Measurements from ENCODE around the gene PARD3. TPM values are rescaled to one million over a fixed set of nuclear protein-coding genes. Genes with fewer than 3 reads are reported as not detected.

The PARD3 gene
- total and polyA plus RNA-seq, 10 of the 15 experiments (the other 5 are each of a cell fraction or from before 2014, with no cell fraction given), result 2.6 to 43.1 (median 13.9) TPM

DNA sequence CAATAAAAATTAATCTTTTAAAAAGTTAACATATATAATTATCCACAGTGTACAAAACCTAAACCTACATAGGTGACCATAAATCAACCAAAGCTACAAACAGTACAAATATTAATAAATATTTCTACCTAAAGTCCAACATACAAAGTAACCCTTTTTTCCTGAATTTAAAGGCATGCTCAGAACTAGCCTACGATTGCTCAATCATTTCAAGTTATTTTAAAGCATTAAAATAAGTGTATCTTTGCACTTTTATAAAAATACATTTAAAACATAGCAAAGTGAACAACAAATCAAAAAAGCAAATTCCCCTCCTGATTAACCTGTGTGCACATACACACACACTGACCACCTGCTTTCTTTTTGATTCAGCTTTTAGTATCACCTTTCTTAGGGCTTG is 202.2 kb downstream of the PARD3 start (continued):
- no peak for TF ChIP-seq SIX5 (IDR thresholded peaks at IDR 0.05; ENCODE audit: low read depth, low read length, severe bottlenecking)
- TF ChIP-seq, protein P1, sequence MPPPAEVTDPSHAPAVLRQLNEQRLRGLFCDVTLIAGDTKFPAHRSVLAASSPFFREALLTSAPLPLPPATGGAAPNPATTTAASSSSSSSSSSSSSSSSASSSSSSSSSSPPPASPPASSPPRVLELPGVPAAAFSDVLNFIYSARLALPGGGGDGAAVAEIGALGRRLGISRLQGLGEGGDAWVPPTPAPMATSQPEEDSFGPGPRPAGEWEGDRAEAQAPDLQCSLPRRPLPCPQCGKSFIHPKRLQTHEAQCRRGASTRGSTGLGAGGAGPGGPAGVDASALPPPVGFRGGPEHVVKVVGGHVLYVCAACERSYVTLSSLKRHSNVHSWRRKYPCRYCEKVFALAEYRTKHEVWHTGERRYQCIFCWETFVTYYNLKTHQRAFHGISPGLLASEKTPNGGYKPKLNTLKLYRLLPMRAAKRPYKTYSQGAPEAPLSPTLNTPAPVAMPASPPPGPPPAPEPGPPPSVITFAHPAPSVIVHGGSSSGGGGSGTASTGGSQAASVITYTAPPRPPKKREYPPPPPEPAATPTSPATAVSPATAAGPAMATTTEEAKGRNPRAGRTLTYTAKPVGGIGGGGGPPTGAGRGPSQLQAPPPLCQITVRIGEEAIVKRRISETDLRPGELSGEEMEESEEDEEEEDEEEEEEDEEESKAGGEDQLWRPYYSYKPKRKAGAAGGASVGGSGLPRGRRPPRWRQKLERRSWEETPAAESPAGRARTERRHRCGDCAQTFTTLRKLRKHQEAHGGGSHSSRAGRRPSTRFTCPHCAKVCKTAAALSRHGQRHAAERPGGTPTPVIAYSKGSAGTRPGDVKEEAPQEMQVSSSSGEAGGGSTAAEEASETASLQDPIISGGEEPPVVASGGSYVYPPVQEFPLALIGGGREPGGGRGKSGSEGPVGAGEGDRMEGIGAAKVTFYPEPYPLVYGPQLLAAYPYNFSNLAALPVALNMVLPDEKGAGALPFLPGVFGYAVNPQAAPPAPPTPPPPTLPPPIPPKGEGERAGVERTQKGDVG (CRISPR knock-in tag; IDR thresholded peaks at IDR 0.05), result no peak
- TF ChIP-seq, protein P2, sequence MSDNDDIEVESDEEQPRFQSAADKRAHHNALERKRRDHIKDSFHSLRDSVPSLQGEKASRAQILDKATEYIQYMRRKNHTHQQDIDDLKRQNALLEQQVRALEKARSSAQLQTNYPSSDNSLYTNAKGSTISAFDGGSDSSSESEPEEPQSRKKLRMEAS (IDR thresholded peaks at IDR 0.05; ENCODE audit: low read depth, low read length), result no peak
- TF ChIP-seq IKZF1 (conservative IDR thresholded peaks at IDR 0.05), result no peak
- TF ChIP-seq RB1 (IDR thresholded peaks at IDR 0.05; ENCODE audit: borderline replicate concordance), result no peak
- no peak for TF ChIP-seq ZBED1 (IDR thresholded peaks at IDR 0.05; ENCODE audit: borderline replicate concordance)
- TF ChIP-seq TCF7 (IDR thresholded peaks at IDR 0.05; ENCODE audit: borderline replicate concordance), result no peak
- TF ChIP-seq NFXL1 (IDR thresholded peaks at IDR 0.05; ENCODE audit: borderline replicate concordance), result no peak

DNA sequence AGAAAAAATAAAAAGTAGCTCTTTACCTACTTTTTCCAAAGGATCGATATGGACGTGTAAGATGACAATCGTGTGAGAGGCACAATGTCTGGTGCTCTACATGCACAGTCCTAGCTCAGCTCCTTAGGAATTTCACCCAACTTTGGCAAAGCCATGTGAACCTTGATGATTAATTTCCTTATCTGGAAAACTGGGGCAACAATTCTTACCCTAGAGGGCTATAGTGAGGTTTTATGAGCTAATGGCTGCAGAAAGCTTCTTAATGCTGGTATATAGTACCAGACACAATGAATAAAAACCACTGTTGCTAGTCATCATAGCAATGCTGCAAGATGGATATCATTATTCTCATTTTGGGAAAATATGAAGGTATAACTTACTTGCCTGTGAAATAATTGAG is 202.7 kb downstream of the PARD3 start:
- no peaks in the 10 kb centered on the region for H3K27me3 ChIP-seq (replicated peaks in 1 of 2; ENCODE audit: control insufficient read depth in 2 of 2, insufficient read depth in 2 of 2, low read length in 1 of 2)
- in situ Hi-C loops (cut with MboI), result no loop called here
- FAIRE-seq (no peak), DNase-seq (ENCODE audit: low read depth, low spot score) (no peak), ATAC-seq (no peak)
- H3K9me3 ChIP-seq (replicated peaks; ENCODE audit: control insufficient read depth, insufficient read depth, low read length), result no peaks in the 10 kb centered on the region; the same call in 2 of the 3 replicates
- no peak overlapping the region for H3K4me2 ChIP-seq (ENCODE audit: control insufficient read depth, insufficient read depth)
- no peak overlapping the region for H3K4me3 ChIP-seq
- BruUV-seq (replicated peaks), result no TSS peak
- ChIA-PET CTCF (interaction anchor here (0.6 to 4.2 kb wide), 11 partner anchors 10 to 96 kb away, joined by 3 to 32 read pairs (median 4); no protein-coding TSS in a partner anchor), POLR2A (interaction anchor here (0.8 to 2.0 kb wide), 3 partner anchors 11 to 32 kb away, joined by 3 to 9 read pairs (median 3); no protein-coding TSS in a partner anchor), SMC1A (ENCODE audit: uncharacterized antibody, unreplicated experiment) (interaction anchor here (0.9 to 4.1 kb wide), 22 partner anchors 9 to 471 kb away, joined by 3 to 17 read pairs (median 4); no protein-coding TSS in a partner anchor), RAD21 (ENCODE audit: unreplicated experiment) (interaction anchor here (0.6 to 4.2 kb wide), 12 partner anchors 8 to 86 kb away, joined by 3 to 22 read pairs (median 3); no protein-coding TSS in a partner anchor)
- no peaks in the 10 kb centered on the region for H4K20me1 ChIP-seq (ENCODE audit: control insufficient read depth, insufficient read depth)
- no peaks in the 10 kb centered on the region for H3K79me2 ChIP-seq (ENCODE audit: control insufficient read depth, insufficient read depth, low read length)
- intact Hi-C loops (cut with micrococcal nuclease; ENCODE audit: unreplicated experiment), result no loop called here
- H3K27ac ChIP-seq (ENCODE audit: control insufficient read depth, insufficient read depth), result no peak overlapping the region
- no peaks in the 10 kb centered on the region for H3K36me3 ChIP-seq (ENCODE audit: control insufficient read depth in 2 of 2, insufficient read depth in 2 of 2, low read length in 1 of 2)
- H3K4me1 ChIP-seq (ENCODE audit: control insufficient read depth, insufficient read depth, low read length), result no peaks in the 10 kb centered on the region
- no peak overlapping the region for H2AFZ ChIP-seq (ENCODE audit: control insufficient read depth, low read depth, low read length)
- no peak overlapping the region for H3K9ac ChIP-seq (ENCODE audit: control insufficient read depth, insufficient read depth, low read length)
- WGBS (ENCODE audit: insufficient coverage, insufficient replicate concordance, low lambda C conversion rate, missing lambda C conversion rate), result 70% methylated on average over 3 of the region's 3 CpGs
- TF ChIP-seq, protein P3, sequence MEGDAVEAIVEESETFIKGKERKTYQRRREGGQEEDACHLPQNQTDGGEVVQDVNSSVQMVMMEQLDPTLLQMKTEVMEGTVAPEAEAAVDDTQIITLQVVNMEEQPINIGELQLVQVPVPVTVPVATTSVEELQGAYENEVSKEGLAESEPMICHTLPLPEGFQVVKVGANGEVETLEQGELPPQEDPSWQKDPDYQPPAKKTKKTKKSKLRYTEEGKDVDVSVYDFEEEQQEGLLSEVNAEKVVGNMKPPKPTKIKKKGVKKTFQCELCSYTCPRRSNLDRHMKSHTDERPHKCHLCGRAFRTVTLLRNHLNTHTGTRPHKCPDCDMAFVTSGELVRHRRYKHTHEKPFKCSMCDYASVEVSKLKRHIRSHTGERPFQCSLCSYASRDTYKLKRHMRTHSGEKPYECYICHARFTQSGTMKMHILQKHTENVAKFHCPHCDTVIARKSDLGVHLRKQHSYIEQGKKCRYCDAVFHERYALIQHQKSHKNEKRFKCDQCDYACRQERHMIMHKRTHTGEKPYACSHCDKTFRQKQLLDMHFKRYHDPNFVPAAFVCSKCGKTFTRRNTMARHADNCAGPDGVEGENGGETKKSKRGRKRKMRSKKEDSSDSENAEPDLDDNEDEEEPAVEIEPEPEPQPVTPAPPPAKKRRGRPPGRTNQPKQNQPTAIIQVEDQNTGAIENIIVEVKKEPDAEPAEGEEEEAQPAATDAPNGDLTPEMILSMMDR (IDR thresholded peaks at IDR 0.05 in 2 of 3, conservative IDR thresholded peaks at IDR 0.05 in 1 of 3; ENCODE audit: control insufficient read depth in 2 of 3, extremely low read depth in 1 of 3, insufficient read depth in 1 of 3, low read depth in 3 of 3, low read length in 3 of 3), result no peak
- TF ChIP-seq ZNF207 (IDR thresholded peaks at IDR 0.05; ENCODE audit: borderline replicate concordance), result no peak
- TF ChIP-seq, protein P4, sequence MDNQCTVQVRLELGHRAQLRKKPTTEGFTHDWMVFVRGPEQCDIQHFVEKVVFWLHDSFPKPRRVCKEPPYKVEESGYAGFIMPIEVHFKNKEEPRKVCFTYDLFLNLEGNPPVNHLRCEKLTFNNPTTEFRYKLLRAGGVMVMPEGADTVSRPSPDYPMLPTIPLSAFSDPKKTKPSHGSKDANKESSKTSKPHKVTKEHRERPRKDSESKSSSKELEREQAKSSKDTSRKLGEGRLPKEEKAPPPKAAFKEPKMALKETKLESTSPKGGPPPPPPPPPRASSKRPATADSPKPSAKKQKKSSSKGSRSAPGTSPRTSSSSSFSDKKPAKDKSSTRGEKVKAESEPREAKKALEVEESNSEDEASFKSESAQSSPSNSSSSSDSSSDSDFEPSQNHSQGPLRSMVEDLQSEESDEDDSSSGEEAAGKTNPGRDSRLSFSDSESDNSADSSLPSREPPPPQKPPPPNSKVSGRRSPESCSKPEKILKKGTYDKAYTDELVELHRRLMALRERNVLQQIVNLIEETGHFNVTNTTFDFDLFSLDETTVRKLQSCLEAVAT (IDR thresholded peaks at IDR 0.05), result no peak
- TF ChIP-seq, protein P5, sequence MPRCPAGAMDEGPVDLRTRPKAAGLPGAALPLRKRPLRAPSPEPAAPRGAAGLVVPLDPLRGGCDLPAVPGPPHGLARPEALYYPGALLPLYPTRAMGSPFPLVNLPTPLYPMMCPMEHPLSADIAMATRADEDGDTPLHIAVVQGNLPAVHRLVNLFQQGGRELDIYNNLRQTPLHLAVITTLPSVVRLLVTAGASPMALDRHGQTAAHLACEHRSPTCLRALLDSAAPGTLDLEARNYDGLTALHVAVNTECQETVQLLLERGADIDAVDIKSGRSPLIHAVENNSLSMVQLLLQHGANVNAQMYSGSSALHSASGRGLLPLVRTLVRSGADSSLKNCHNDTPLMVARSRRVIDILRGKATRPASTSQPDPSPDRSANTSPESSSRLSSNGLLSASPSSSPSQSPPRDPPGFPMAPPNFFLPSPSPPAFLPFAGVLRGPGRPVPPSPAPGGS (IDR thresholded peaks at IDR 0.05; ENCODE audit: borderline replicate concordance, insufficient read depth, low read depth, low read length, poor library complexity, severe bottlenecking), result no peak

Data from GM12878 (cell line).